Activated CD4-positive, alpha-beta memory T cell treated with anti-CD3 and anti-CD28 coated beads, Interleukin-2, amount 10 ng/mL, durations not matched to agents 7 days and 5 days (primary cell): Measurements from ENCODE around the gene DNAH17. TPM values are rescaled to one million over a fixed set of nuclear protein-coding genes. Genes with fewer than 3 reads are reported as not detected.
A peak's percentile ranks its signal among the peaks of the same experiment; 100 is the strongest.
"Not testable (repeated sequence)": the region's sequence is repeated elsewhere in the genome, so short reads cannot be mapped to it uniquely, and the experiment has no call there.

ENCODE experiments used
- CTCF ChIA-PET: fragments of 350-600 bp; sonication (Branson Sonifier 250); formaldehyde crosslinking; loops from one replicate; lab custom pipeline; 2021; ENCODE audit warnings: antibody characterized with exemption, inconsistent platforms; lab: Charles Lee
- POLR2A ChIA-PET: fragments of 350-600 bp; sonication (Branson Sonifier 250); formaldehyde crosslinking; loops from one replicate; lab custom pipeline; 2021; ENCODE audit warnings: antibody characterized with exemption; lab: Charles Lee
- DNase-seq: peaks from one replicate; pipeline ENCODE4 v3.0.0-alpha.2; 2020
- H3K27ac Mint-ChIP-seq: one replicate; pipeline ENCODE4 v1.8.0; 2021; ENCODE audit warnings: mild to moderate bottlenecking, mixed read lengths
- H3K27me3 Mint-ChIP-seq: one replicate; pipeline ENCODE4 v1.8.0; 2021; ENCODE audit warnings: mixed read lengths
- H3K36me3 Mint-ChIP-seq: one replicate; pipeline ENCODE4 v1.8.0; 2021; ENCODE audit warnings: low read depth, mixed read lengths
- H3K4me1 Mint-ChIP-seq: one replicate; pipeline ENCODE4 v1.8.0; 2021; ENCODE audit warnings: mixed read lengths
- H3K4me3 Mint-ChIP-seq: one replicate; pipeline ENCODE4 v1.8.0; 2021; ENCODE audit warnings: mild to moderate bottlenecking, mixed read lengths
- H3K9me3 Mint-ChIP-seq: one replicate; pipeline ENCODE4 v1.8.0; 2021; ENCODE audit warnings: mixed read lengths
- total RNA-seq, 2 experiments: library from RNA; stranded (reverse); gene quantifications; one replicate each; pipeline ENCODE4 v1.2.3, GENCODE V29; 2021

The DNAH17 gene
- total RNA-seq, 2 experiments from 2014 or later, result 0.08 TPM

- Mint-ChIP-seq H3K4me3 (no peak overlapping the region), H3K36me3 (no peaks in the 10 kb centered on the region), H3K27me3 (peaks cover 17% of the 10 kb centered on the region), H3K9me3 (no peaks in the 10 kb centered on the region), H3K4me1 (peaks cover 13% of the 10 kb centered on the region), H3K27ac (no peak overlapping the region)
- ChIA-PET POLR2A (no interaction called here), CTCF (no interaction called here)
- peak; percentile 46 for DNase-seq
Measured at GRCh38 chr17:78474614-78475146, 102.5 kb downstream of the DNAH17 start.

GRCh38 chr17:78473951-78474613 is 103.1 kb downstream of the DNAH17 start:
- POLR2A ChIA-PET, result no interaction called here

GRCh38 chr17:78472035-78472905 is 104.9 kb downstream of the DNAH17 start:
- POLR2A ChIA-PET, result no interaction called here
- Mint-ChIP-seq H3K4me3 (no peak overlapping the region), H3K27me3 (peaks cover 19% of the 10 kb centered on the region), H3K36me3 (no peaks in the 10 kb centered on the region), H3K4me1 (peaks cover 13% of the 10 kb centered on the region), H3K9me3 (no peaks in the 10 kb centered on the region), H3K27ac (no peak overlapping the region)
- DNase-seq, result no peak
- CTCF ChIA-PET, result no interaction called here

More at GRCh38 chr17:78473951-78474613, 103.1 kb downstream of the DNAH17 start:
- H3K36me3 Mint-ChIP-seq, result no peaks in the 10 kb centered on the region
- peaks cover 19% of the 10 kb centered on the region for H3K27me3 Mint-ChIP-seq
- no peak overlapping the region for H3K27ac Mint-ChIP-seq
- DNase-seq, result no peak
- no peak overlapping the region for H3K4me3 Mint-ChIP-seq
- peaks cover 13% of the 10 kb centered on the region for H3K4me1 Mint-ChIP-seq
- CTCF ChIA-PET, result no interaction called here
- H3K9me3 Mint-ChIP-seq, result no peaks in the 10 kb centered on the region

- Mint-ChIP-seq H3K4me3 (no peak overlapping the region), H3K9me3 (no peaks in the 10 kb centered on the region), H3K27me3 (peaks cover 19% of the 10 kb centered on the region), H3K36me3 (no peaks in the 10 kb centered on the region), H3K27ac (no peak overlapping the region), H3K4me1 (peaks cover 13% of the 10 kb centered on the region)
- DNase-seq, result no peak
- CTCF ChIA-PET, result no interaction called here
- POLR2A ChIA-PET, result no interaction called here
Measured at GRCh38 chr17:78471635-78472034, 105.6 kb downstream of the DNAH17 start.

- Mint-ChIP-seq H3K36me3 (no peaks in the 10 kb centered on the region), H3K27me3 (peaks cover 9% of the 10 kb centered on the region), H3K4me3 (no peak overlapping the region), H3K27ac (no peak overlapping the region), H3K9me3 (no peaks in the 10 kb centered on the region), H3K4me1 (peaks cover 7% of the 10 kb centered on the region)
- no peak for DNase-seq
- CTCF ChIA-PET, result interaction anchor here (1.2 kb wide), 1 partner anchor 22 kb away, joined by 3 read pairs; no protein-coding TSS in a partner anchor
- POLR2A ChIA-PET, result no interaction called here
Measured at GRCh38 chr17:78469443-78469842, 107.8 kb downstream of the DNAH17 start.

- no peak overlapping the region for H3K27ac Mint-ChIP-seq
- ChIA-PET CTCF (no interaction called here), POLR2A (no interaction called here)
- no peak overlapping the region for H3K4me3 Mint-ChIP-seq
- peaks cover 3% of the 10 kb centered on the region for H3K4me1 Mint-ChIP-seq
- DNase-seq, result no peak
- peaks cover 3% of the 10 kb centered on the region for H3K27me3 Mint-ChIP-seq
- H3K36me3 Mint-ChIP-seq, result no peaks in the 10 kb centered on the region
- H3K9me3 Mint-ChIP-seq, result no peaks in the 10 kb centered on the region
Measured at GRCh38 chr17:78468366-78468765, 108.8 kb downstream of the DNAH17 start.

GRCh38 chr17:78466786-78467715 is 110.1 kb downstream of the DNAH17 start:
- H3K9me3 Mint-ChIP-seq, result no peaks in the 10 kb centered on the region
- POLR2A ChIA-PET, result no interaction called here
- DNase-seq, result no peak
- H3K4me1 Mint-ChIP-seq, result no peaks in the 10 kb centered on the region
- no peak overlapping the region for H3K4me3 Mint-ChIP-seq
- H3K27me3 Mint-ChIP-seq, result peaks cover 3% of the 10 kb centered on the region
- CTCF ChIA-PET, result no interaction called here
- H3K36me3 Mint-ChIP-seq, result no peaks in the 10 kb centered on the region
- no peak overlapping the region for H3K27ac Mint-ChIP-seq

- DNase-seq, H3K36me3 Mint-ChIP-seq, H3K4me3 Mint-ChIP-seq, H3K27ac Mint-ChIP-seq, CTCF ChIA-PET, POLR2A ChIA-PET, H3K4me1 Mint-ChIP-seq, H3K27me3 Mint-ChIP-seq, H3K9me3 Mint-ChIP-seq: not testable (repeated sequence)
Measured at GRCh38 chr17:78466109-78466785, 110.9 kb downstream of the DNAH17 start.

GRCh38 chr17:78462148-78462547 is 115.0 kb downstream of the DNAH17 start:
- ChIA-PET POLR2A (no interaction called here), CTCF (no interaction called here)
- no peak for DNase-seq
- Mint-ChIP-seq H3K27me3 (no peaks in the 10 kb centered on the region), H3K4me3 (no peak overlapping the region), H3K27ac (no peak overlapping the region), H3K36me3 (no peaks in the 10 kb centered on the region), H3K4me1 (no peaks in the 10 kb centered on the region), H3K9me3 (no peaks in the 10 kb centered on the region)

GRCh38 chr17:78461799-78462053 is 115.5 kb downstream of the DNAH17 start:
- ChIA-PET POLR2A (no interaction called here), CTCF (no interaction called here)
- Mint-ChIP-seq H3K27ac (no peak overlapping the region), H3K27me3 (no peaks in the 10 kb centered on the region), H3K4me1 (no peaks in the 10 kb centered on the region), H3K9me3 (no peaks in the 10 kb centered on the region), H3K4me3 (no peak overlapping the region), H3K36me3 (no peaks in the 10 kb centered on the region)
- no peak for DNase-seq

- no peak overlapping the region for H3K27ac Mint-ChIP-seq
- CTCF ChIA-PET, result no interaction called here
- POLR2A ChIA-PET, result no interaction called here
- H3K4me1 Mint-ChIP-seq, result no peaks in the 10 kb centered on the region
- H3K9me3 Mint-ChIP-seq, result no peaks in the 10 kb centered on the region
- H3K4me3 Mint-ChIP-seq, result no peak overlapping the region
- no peak for DNase-seq
- H3K27me3 Mint-ChIP-seq, result no peaks in the 10 kb centered on the region
- H3K36me3 Mint-ChIP-seq, result no peaks in the 10 kb centered on the region
Measured at GRCh38 chr17:78460951-78461798, 116.0 kb downstream of the DNAH17 start.

GRCh38 chr17:78460176-78460675 is 117.0 kb downstream of the DNAH17 start:
- H3K27ac Mint-ChIP-seq, result no peak overlapping the region
- no peak for DNase-seq
- no peak overlapping the region for H3K4me3 Mint-ChIP-seq
- CTCF ChIA-PET, result no interaction called here
- no peaks in the 10 kb centered on the region for H3K4me1 Mint-ChIP-seq
- no peaks in the 10 kb centered on the region for H3K36me3 Mint-ChIP-seq
- no peaks in the 10 kb centered on the region for H3K9me3 Mint-ChIP-seq
- H3K27me3 Mint-ChIP-seq, result no peaks in the 10 kb centered on the region
- POLR2A ChIA-PET, result no interaction called here
